Fibroblast of villous mesenchyme (primary cell): ENCODE measurements around the gene CCDC192. TPM values are rescaled to one million over a fixed set of nuclear protein-coding genes. Genes with fewer than 3 reads are reported as not detected.

ENCODE experiments used
- DNase-seq: peaks from one replicate; pipeline ENCODE4 v3.0.0-alpha.2; 2010; ENCODE audit warnings: low read depth
- H3K4me3 ChIP-seq: 2 replicates; pipeline ENCODE4 v1.5.1; 2011; ENCODE audit warnings: low read depth, mild to moderate bottlenecking, low read length
- CTCF ChIP-seq: IDR thresholded peaks from 2 replicates; pipeline ENCODE4 v1.5.1; 2012; ENCODE audit warnings: low read depth, mild to moderate bottlenecking, low read length; ENCODE audit not compliant: insufficient read depth
- total RNA-seq: library from RNA; depleted of rRNA; stranded (reverse); fragments of >200 nt; gene quantifications from 2 replicates; pipeline ENCODE4 v1.2.3, GENCODE V29; 2012

Gene CCDC192
- total RNA-seq, 1 donor, result not detected

GRCh38 chr5:127684726-127685467 lies 18.3 kb upstream of the CCDC192 start:
- no peak for TF ChIP-seq CTCF
- no peak for DNase-seq
- H3K4me3 ChIP-seq, result no peak overlapping the region

- peak; percentile 35 for DNase-seq
- TF ChIP-seq CTCF, result no peak
- H3K4me3 ChIP-seq, result no peak overlapping the region
Measured at GRCh38 chr5:127685662-127686061, 17.5 kb upstream of the CCDC192 start.

- no peak for DNase-seq
- H3K4me3 ChIP-seq, result no peak overlapping the region
- no peak for TF ChIP-seq CTCF
Measured at GRCh38 chr5:127686424-127686823, 16.8 kb upstream of the CCDC192 start.

- no peak for TF ChIP-seq CTCF
- no peak for DNase-seq
- H3K4me3 ChIP-seq, result no peak overlapping the region
Measured at GRCh38 chr5:127694518-127695171, 8.5 kb upstream of the CCDC192 start.

- TF ChIP-seq CTCF, result no peak
- no peak overlapping the region for H3K4me3 ChIP-seq
- DNase-seq, result no peak
Measured at GRCh38 chr5:127695346-127695745, 7.8 kb upstream of the CCDC192 start.

GRCh38 chr5:127696683-127697082 lies 6.5 kb upstream of the CCDC192 start:
- H3K4me3 ChIP-seq, result no peak overlapping the region
- no peak for TF ChIP-seq CTCF
- peak; percentile 73 for DNase-seq
